GM18502 (cell line): ENCODE measurements around the gene RECK.
A peak's percentile ranks its signal among the peaks of the same experiment; 100 is the strongest.
"Not testable (repeated sequence)": the region's sequence is repeated elsewhere in the genome, so short reads cannot be mapped to it uniquely, and the experiment has no call there.

ENCODE experiments used
- ATAC-seq: cut with Tn5 transposase; IDR thresholded peaks from one replicate; pipeline ENCODE4 v1.9.1; 2021; ENCODE audit warnings: mild to moderate bottlenecking; ENCODE audit not compliant: unreplicated experiment, poor library complexity

RECK gene, protein sequence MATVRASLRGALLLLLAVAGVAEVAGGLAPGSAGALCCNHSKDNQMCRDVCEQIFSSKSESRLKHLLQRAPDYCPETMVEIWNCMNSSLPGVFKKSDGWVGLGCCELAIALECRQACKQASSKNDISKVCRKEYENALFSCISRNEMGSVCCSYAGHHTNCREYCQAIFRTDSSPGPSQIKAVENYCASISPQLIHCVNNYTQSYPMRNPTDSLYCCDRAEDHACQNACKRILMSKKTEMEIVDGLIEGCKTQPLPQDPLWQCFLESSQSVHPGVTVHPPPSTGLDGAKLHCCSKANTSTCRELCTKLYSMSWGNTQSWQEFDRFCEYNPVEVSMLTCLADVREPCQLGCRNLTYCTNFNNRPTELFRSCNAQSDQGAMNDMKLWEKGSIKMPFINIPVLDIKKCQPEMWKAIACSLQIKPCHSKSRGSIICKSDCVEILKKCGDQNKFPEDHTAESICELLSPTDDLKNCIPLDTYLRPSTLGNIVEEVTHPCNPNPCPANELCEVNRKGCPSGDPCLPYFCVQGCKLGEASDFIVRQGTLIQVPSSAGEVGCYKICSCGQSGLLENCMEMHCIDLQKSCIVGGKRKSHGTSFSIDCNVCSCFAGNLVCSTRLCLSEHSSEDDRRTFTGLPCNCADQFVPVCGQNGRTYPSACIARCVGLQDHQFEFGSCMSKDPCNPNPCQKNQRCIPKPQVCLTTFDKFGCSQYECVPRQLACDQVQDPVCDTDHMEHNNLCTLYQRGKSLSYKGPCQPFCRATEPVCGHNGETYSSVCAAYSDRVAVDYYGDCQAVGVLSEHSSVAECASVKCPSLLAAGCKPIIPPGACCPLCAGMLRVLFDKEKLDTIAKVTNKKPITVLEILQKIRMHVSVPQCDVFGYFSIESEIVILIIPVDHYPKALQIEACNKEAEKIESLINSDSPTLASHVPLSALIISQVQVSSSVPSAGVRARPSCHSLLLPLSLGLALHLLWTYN

GRCh38 chr9:36036780-36037548, at the start of gene RECK:
Gene RECK (plus strand): TSS chr9:36036913. CDS start chr9:36036999, 86 bp downstream.
- ATAC-seq = peak; percentile 91

GRCh38 chr9:35990155-35990554, 46.6 kb upstream of the RECK start:
- ATAC-seq = no peak

- not testable (repeated sequence) for ATAC-seq
Observed at GRCh38 chr9:35993136-35993535, 43.6 kb upstream of the RECK start.

DNA sequence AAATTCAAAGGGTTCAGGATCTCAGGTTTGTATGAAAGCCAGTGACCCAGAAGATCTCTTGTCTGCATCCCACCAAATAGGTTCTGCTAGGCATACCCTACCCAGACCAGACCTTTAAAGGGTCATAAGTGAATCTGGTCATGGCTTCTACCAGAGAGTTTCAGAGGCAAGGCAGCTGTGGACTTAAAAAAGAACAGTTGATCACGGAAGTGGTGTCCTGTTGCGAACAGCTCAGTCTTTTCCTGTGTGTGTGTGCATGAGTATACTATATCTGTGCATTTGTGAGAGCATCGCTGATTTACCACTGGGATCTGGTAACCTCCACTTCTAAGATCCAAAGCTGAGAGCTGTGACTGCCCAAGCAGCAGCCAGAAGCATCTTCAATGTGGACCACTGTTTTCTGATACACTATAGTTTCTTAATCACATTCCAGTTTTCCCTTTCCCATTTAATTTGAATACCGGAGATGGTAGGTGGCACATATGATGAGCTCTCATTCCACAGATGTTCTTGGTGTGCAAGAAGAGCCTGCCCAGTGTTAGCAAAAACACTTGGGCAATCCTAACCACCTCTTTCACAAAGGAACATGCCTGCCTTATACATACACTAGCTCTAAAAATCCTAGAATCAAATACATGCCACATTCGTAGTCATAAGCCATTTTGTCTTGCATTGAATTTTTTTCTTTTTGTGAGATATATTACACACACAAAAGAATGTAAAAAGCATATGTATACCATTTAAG, 42.6 kb upstream of the RECK start:
- ATAC-seq = no peak

DNA sequence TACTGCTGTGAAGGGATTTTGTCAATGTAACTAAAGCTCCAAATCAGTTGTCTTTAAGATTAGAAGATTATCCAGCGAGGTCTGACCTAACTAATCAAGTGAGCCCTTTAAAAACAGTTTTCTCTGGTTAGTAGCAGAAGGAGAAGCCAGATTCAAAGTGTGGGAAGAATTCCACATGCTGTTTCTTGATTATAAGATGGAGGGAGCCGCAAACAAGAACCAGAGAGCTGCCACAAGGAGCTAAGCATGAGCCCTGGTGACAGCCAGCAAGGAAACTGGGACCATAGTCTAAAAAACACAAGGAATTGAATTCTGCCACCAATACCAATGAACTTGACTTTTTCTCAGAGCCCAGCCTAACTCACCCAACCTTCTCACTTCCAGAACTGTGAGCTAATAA, 41.8 kb upstream of the RECK start:
- no peak for ATAC-seq

DNA sequence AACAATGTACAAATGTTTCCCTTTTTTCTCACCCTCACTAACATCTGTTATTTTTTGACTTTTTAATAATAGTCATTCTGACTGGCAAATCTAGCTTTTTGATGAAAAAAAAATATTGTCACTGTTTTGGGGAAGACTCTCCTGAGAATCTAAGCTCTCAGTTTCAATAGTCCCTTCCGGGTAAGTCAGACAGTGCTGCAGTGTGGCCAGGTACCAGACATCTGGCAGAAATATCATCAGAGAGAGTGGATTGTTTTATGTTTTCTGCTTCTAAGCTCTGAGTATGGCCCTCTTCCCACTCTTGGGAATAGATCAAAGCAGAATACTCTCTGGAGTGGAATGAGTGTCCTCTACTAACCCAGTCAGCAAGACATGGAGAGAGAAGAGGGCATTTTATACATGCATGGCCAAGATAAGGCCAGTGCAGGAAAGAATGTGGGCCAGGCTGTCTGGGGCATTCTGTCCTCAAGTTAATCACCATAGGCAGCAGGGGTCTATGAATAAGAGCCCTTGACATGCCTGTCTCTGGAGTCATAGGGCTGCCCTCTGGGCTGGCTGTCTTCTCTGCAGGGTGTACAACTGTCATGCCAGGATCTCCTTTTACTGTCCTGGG, 40.2 kb upstream of the RECK start:
- ATAC-seq = no peak

DNA sequence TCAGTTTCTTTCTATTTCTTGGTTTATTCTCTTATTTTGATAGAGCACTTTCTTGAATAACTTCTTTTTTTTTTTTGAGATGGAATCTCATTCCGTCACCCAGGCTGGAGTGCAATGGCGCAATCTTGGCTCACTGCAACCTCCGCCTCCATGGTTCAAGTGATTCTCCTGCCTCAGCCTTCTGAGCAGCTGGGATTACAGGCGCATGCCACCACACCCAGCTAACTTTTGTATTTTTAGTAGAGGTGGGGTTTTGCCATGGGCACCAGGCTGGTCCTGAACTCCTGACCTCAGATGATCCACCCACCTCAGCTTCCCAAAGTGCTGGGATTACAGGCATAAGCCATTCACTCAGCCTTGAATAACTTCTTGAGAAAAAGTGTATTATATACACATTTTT, 39.7 kb upstream of the RECK start:
- ATAC-seq = not testable (repeated sequence)

GRCh38 chr9:35998333-35998732, 38.4 kb upstream of the RECK start:
- no peak for ATAC-seq

GRCh38 chr9:36005891-36006290, 30.8 kb upstream of the RECK start:
- ATAC-seq = no peak

DNA sequence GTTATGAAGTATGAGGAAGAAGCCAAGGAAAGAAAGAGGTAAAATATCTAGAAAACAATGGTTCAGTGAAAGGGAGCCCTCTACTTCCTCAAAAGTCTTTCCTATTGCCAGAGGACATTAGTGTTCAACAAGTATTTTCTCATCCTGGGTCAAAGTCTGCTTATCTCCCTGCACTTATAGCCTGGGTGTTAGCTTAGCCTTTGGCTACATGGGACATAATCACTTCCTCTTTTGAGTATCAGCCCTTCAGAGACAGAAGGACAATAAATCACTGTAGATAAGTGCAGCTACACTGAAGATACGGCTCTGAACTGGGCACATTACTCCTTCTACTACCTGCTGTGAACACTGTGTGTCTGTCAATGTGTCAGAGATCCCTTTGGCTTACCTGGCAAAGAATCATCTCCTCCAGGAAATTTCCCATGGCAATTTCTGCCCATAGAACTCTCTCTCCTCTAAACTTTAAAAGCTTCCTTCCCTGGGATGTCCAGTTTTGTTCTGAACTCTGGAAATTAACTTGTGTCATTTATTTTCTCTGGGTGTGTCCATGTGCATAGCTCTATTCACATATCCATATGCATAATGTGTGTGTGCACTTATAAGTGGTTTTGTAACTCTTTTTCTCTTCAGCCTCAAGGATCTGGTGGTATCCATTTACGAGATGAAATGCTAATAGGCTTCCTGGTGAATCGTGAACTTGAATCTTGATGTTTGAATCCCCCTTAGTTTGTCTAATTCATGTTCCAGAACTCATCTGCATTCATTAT, 30.0 kb upstream of the RECK start:
- no peak for ATAC-seq

- ATAC-seq = peak; percentile 58
Observed at GRCh38 chr9:36007316-36007708, 29.4 kb upstream of the RECK start.

DNA sequence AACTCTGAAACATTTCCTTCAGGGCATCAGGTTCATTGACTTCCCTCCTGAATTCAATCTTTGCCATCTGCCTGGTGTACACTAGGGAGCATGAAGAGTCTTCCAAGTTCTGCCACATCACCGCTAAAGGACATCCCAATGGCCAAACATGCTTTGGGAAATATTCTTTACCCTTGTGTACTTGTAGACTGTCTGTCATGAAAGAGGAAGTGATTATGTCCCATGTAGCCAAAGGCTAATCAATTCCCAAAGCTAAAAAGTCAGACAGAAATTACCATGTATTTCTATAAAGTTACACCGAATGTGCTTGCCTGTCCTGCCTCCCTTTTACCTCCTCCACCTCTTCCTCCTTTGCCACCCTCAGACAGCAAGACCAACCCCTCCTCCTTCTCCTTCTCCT, 28.9 kb upstream of the RECK start:
- ATAC-seq = no peak

GRCh38 chr9:36008774-36009300, 27.9 kb upstream of the RECK start:
- no peak for ATAC-seq

GRCh38 chr9:36011379-36011778, 25.3 kb upstream of the RECK start:
- no peak for ATAC-seq

DNA sequence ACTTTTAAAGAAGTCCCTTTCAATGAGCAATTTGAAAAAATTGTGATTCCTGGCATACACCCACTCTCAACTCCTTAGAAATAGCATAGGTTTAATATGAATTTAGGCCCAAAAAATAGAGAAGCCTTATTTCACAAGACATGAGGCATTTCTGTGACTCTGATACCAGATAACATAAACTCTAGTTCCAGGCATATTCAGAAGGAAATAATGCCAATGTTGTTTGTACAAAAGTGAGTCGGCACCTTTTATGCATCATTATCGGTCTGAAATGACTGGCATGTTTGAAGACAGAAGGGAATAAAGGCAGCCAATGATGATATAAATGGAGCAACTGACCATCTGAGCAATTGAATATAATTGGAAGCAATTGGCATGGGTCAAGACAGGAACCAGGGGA, 19.4 kb upstream of the RECK start:
- no peak for ATAC-seq

DNA sequence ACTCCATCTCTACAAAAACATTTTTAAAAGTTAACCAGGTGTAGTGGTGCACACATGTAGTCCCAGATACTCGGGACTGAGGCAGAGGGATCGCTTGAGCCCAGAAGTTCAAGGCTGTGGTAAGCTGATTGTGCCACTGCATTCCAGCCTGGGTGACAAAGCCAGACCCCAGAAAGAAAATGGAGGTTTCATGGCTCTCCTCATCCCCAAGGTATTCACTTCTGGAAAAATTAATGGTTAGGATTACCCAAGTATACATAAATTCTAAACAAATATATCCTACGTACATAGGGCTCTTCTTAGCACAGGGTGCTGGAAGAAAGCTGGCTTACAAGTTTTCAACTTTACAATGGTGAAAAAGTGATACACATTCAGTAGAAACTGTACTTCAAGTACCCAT, 18.6 kb upstream of the RECK start:
- ATAC-seq = no peak

- ATAC-seq = no peak
Observed at GRCh38 chr9:36018891-36019720, 17.6 kb upstream of the RECK start.

DNA sequence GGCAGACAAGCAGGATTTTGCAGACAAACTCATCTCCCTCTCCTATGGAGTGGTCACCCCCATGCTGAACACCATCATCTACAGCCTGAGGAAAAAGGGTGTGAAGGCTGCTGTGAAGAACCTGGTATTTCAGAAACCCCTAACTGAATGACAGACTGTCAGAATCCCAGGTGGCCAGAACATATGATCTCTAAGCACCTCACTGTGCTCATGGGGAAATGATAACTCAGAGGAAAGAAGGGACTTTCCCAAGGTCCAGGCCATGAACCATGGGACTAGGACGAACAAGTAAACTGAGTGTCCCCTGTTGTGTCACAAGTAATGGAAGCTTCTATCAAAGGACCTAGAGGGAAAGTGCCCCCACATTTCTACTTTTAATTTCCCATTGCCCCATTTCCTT, 14.7 kb upstream of the RECK start:
- no peak for ATAC-seq
